Measurements from ENCODE around the gene CADPS2. TPM values are rescaled to one million over a fixed set of nuclear protein-coding genes. Genes with fewer than 3 reads are reported as not detected.
A peak's percentile ranks its signal among the peaks of the same experiment; 100 is the strongest.

The CADPS2 gene
- polyA plus RNA-seq, 1 donor: 15.1 TPM

DNA sequence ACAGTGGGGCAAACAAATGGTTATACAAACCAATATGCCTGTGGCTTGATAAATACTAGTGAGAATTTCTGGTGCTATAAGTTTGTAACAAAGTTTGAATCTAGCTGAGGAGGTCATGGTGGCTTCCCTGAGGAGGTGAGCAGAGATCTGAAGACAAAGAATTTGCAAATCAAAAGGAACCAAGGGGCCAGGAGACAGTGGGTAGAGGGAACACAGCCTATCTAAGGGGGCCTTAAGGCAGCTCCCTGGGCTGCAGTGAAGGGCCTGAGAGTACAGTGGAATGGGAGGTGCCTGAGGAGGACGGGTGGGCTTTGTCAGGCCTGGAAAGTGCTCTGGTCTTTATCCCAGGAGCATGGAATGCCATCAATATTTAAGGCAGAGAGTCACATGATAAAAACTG, 209.1 kb downstream of the CADPS2 start:
- H3K27ac ChIP-seq (ENCODE audit: low read length): no peak overlapping the region
- no peaks in the 10 kb centered on the region for H3K4me1 ChIP-seq (ENCODE audit: control insufficient read depth, insufficient read depth, low read length)
- WGBS (ENCODE audit: insufficient coverage, low lambda C conversion rate): 80% methylated on average over 1 of the region's 1 CpG
- no peaks in the 10 kb centered on the region for H3K36me3 ChIP-seq (ENCODE audit: control insufficient read depth, insufficient read depth, low read length)
- no peak overlapping the region for H3K4me3 ChIP-seq (ENCODE audit: low read length)
- peaks cover 6% of the 10 kb centered on the region for H3K9me3 ChIP-seq (ENCODE audit: control insufficient read depth, low read depth, low read length)
- DNase-seq: no peak
- no peaks in the 10 kb centered on the region for H3K27me3 ChIP-seq (ENCODE audit: control insufficient read depth, insufficient read depth, low read length)

DNA sequence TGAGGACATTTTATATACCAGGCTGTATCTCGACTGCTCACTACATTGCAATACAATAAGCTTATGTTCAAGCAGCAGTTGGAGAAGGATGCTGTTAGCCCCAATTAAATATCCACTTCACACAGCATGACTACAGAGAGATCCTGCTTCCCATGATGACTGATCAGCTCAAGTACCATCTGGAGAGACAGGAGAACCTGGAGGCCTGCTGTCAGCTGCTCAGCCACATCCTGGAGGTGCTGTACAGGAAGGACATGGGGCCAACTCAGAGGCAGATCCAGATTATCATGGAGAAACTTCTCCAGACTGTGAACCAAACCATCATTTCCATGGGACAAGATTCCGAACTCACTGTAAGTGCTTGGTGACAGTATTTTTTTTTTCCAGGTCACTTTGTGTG, 209.8 kb downstream of the CADPS2 start:
- no peaks in the 10 kb centered on the region for H3K27me3 ChIP-seq (ENCODE audit: control insufficient read depth, insufficient read depth, low read length)
- no peaks in the 10 kb centered on the region for H3K36me3 ChIP-seq (ENCODE audit: control insufficient read depth, insufficient read depth, low read length)
- peaks cover 6% of the 10 kb centered on the region for H3K9me3 ChIP-seq (ENCODE audit: control insufficient read depth, low read depth, low read length)
- DNase-seq: no peak
- H3K27ac ChIP-seq (ENCODE audit: low read length): no peak overlapping the region
- no peaks in the 10 kb centered on the region for H3K4me1 ChIP-seq (ENCODE audit: control insufficient read depth, insufficient read depth, low read length)
- no peak overlapping the region for H3K4me3 ChIP-seq (ENCODE audit: low read length)
- no CpG with 5 or more reads among the region's 2 CpGs for WGBS (ENCODE audit: insufficient coverage, low lambda C conversion rate)

DNA sequence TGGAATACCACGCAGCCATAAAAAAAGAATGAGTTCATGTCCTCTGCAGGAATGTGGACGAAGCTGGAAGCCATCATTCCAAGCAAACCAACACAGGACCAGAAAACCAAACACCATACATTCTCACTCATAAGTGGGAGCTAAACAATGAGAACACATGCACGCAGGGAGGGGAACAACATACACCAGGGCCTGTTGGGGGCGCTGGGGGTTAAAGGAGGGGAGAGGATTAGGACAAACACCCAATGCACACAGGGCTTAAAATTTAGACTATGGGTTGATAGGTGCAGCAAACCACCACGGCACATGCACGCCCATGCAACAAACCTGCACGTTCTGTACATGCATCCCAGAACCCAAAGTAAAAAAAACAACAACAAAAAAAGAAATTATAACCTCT, 210.6 kb downstream of the CADPS2 start:
- Histone ChIP-seq H3K9me3 (ENCODE audit: control insufficient read depth, low read depth, low read length) (peaks cover 6% of the 10 kb centered on the region), H3K27ac (ENCODE audit: low read length) (no peak overlapping the region), H3K4me3 (ENCODE audit: low read length) (no peak overlapping the region), H3K27me3 (ENCODE audit: control insufficient read depth, insufficient read depth, low read length) (no peaks in the 10 kb centered on the region), H3K4me1 (ENCODE audit: control insufficient read depth, insufficient read depth, low read length) (no peaks in the 10 kb centered on the region), H3K36me3 (ENCODE audit: control insufficient read depth, insufficient read depth, low read length) (no peaks in the 10 kb centered on the region)
- DNase-seq: no peak
- 95% methylated on average over 4 of the region's 7 CpGs for WGBS (ENCODE audit: insufficient coverage, low lambda C conversion rate)

GRCh38 chr7:122675011-122675410, 211.2 kb downstream of the CADPS2 start:
- Histone ChIP-seq H3K4me1 (ENCODE audit: control insufficient read depth, insufficient read depth, low read length) (no peaks in the 10 kb centered on the region), H3K27me3 (ENCODE audit: control insufficient read depth, insufficient read depth, low read length) (no peaks in the 10 kb centered on the region), H3K4me3 (ENCODE audit: low read length) (no peak overlapping the region), H3K9me3 (ENCODE audit: control insufficient read depth, low read depth, low read length) (peaks cover 6% of the 10 kb centered on the region), H3K36me3 (ENCODE audit: control insufficient read depth, insufficient read depth, low read length) (no peaks in the 10 kb centered on the region), H3K27ac (ENCODE audit: low read length) (no peak overlapping the region)
- WGBS (ENCODE audit: insufficient coverage, low lambda C conversion rate): 72% methylated on average over 2 of the region's 7 CpGs
- DNase-seq: no peak

GRCh38 chr7:122674502-122674901, 211.8 kb downstream of the CADPS2 start:
- H3K9me3 ChIP-seq (ENCODE audit: control insufficient read depth, low read depth, low read length): peaks cover 6% of the 10 kb centered on the region
- 100% methylated on average over 1 of the region's 4 CpGs for WGBS (ENCODE audit: insufficient coverage, low lambda C conversion rate)
- no peaks in the 10 kb centered on the region for H3K4me1 ChIP-seq (ENCODE audit: control insufficient read depth, insufficient read depth, low read length)
- no peak for DNase-seq
- no peak overlapping the region for H3K27ac ChIP-seq (ENCODE audit: low read length)
- H3K36me3 ChIP-seq (ENCODE audit: control insufficient read depth, insufficient read depth, low read length): no peaks in the 10 kb centered on the region
- H3K27me3 ChIP-seq (ENCODE audit: control insufficient read depth, insufficient read depth, low read length): no peaks in the 10 kb centered on the region
- no peak overlapping the region for H3K4me3 ChIP-seq (ENCODE audit: low read length)

DNA sequence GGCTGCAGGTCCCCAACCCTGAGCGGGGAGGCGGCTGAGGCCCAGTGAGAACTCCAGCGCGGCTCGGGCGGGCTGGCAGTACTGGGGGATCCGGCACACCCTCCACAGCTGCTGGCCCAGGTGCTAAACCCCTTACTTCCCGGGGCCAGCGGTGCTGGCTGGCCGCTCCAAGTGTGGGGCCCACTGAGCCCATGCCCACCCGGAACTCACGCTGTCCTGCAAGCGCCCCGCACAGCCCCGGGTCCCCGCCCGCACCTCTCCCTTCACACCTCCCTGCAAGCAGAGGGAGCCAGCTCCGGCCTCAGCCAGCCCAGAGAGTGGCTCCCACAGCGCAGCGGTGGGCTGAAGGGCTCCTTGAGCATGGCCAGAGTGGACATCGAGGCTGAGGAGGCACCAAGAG, 212.3 kb downstream of the CADPS2 start:
- H3K9me3 ChIP-seq (ENCODE audit: control insufficient read depth, low read depth, low read length): peaks cover 6% of the 10 kb centered on the region
- H3K36me3 ChIP-seq (ENCODE audit: control insufficient read depth, insufficient read depth, low read length): no peaks in the 10 kb centered on the region
- no peak for DNase-seq
- WGBS (ENCODE audit: insufficient coverage, low lambda C conversion rate): no CpG with 5 or more reads among the region's 21 CpGs
- H3K4me1 ChIP-seq (ENCODE audit: control insufficient read depth, insufficient read depth, low read length): no peaks in the 10 kb centered on the region
- H3K27me3 ChIP-seq (ENCODE audit: control insufficient read depth, insufficient read depth, low read length): no peaks in the 10 kb centered on the region
- H3K4me3 ChIP-seq (ENCODE audit: low read length): no peak overlapping the region
- no peak overlapping the region for H3K27ac ChIP-seq (ENCODE audit: low read length)

DNA sequence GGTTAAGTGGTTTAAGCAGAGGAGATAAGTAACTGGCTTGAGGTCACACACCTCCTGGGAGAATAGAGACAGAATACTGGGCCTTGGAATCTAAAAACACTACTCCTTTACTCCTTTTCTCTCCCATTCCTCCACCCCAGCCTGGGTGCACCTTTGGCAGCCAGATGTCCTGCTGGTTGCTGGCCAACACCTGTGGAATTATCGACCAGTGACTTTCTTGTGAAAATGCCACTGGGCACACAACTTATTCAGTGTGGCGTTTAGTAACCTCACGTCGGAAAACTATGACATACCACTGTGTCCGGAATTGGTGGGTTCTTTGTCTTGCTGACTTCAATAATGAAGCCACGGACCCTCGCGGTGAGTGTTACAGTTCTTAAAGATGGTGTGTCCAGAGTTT, 213.7 kb downstream of the CADPS2 start:
- Histone ChIP-seq H3K9me3 (ENCODE audit: control insufficient read depth, low read depth, low read length) (peaks cover 6% of the 10 kb centered on the region), H3K36me3 (ENCODE audit: control insufficient read depth, insufficient read depth, low read length) (no peaks in the 10 kb centered on the region), H3K27me3 (ENCODE audit: control insufficient read depth, insufficient read depth, low read length) (no peaks in the 10 kb centered on the region), H3K4me1 (ENCODE audit: control insufficient read depth, insufficient read depth, low read length) (no peaks in the 10 kb centered on the region), H3K4me3 (ENCODE audit: low read length) (no peak overlapping the region), H3K27ac (ENCODE audit: low read length) (no peak overlapping the region)
- WGBS (ENCODE audit: insufficient coverage, low lambda C conversion rate): no CpG with 5 or more reads among the region's 8 CpGs
- DNase-seq: no peak

DNA sequence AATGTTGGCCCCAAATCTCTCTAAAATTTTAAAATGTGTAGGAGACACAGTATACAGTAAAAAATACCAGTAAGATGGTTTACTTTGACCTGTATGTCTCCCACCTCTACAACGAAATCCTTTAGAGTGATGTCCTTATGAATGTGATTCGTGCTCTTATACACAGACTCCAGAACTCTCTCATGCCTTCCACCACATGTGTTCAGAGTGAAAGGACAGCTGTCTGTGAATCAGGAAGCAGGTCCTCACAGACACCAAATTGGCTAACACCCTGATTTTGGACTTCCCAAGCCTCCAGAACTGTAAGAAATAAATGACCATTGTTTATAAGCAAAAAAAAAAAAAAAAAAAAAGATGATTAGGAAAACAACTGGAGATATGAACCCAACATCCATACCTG, 222.5 kb downstream of the CADPS2 start:
- no CpG with 5 or more reads among the region's 2 CpGs for WGBS (ENCODE audit: insufficient coverage, low lambda C conversion rate)
- no peaks in the 10 kb centered on the region for H3K36me3 ChIP-seq (ENCODE audit: control insufficient read depth, insufficient read depth, low read length)
- no peak overlapping the region for H3K27ac ChIP-seq (ENCODE audit: low read length)

GRCh38 chr7:122658856-122659255, 227.4 kb downstream of the CADPS2 start:
- DNase-seq: no peak
- H3K27me3 ChIP-seq (ENCODE audit: control insufficient read depth, insufficient read depth, low read length): no peaks in the 10 kb centered on the region
- 80% methylated on average over 1 of the region's 2 CpGs for WGBS (ENCODE audit: insufficient coverage, low lambda C conversion rate)
- no peaks in the 10 kb centered on the region for H3K4me1 ChIP-seq (ENCODE audit: control insufficient read depth, insufficient read depth, low read length)
- H3K36me3 ChIP-seq (ENCODE audit: control insufficient read depth, insufficient read depth, low read length): no peaks in the 10 kb centered on the region
- no peaks in the 10 kb centered on the region for H3K9me3 ChIP-seq (ENCODE audit: control insufficient read depth, low read depth, low read length)
- no peak overlapping the region for H3K4me3 ChIP-seq (ENCODE audit: low read length)
- no peak overlapping the region for H3K27ac ChIP-seq (ENCODE audit: low read length)

More for the DNA sequence above, 222.5 kb downstream of the CADPS2 start:
- DNase-seq: no peak
- Histone ChIP-seq H3K4me1 (ENCODE audit: control insufficient read depth, insufficient read depth, low read length) (no peaks in the 10 kb centered on the region), H3K27me3 (ENCODE audit: control insufficient read depth, insufficient read depth, low read length) (no peaks in the 10 kb centered on the region), H3K9me3 (ENCODE audit: control insufficient read depth, low read depth, low read length) (no peaks in the 10 kb centered on the region), H3K4me3 (ENCODE audit: low read length) (no peak overlapping the region)

DNA sequence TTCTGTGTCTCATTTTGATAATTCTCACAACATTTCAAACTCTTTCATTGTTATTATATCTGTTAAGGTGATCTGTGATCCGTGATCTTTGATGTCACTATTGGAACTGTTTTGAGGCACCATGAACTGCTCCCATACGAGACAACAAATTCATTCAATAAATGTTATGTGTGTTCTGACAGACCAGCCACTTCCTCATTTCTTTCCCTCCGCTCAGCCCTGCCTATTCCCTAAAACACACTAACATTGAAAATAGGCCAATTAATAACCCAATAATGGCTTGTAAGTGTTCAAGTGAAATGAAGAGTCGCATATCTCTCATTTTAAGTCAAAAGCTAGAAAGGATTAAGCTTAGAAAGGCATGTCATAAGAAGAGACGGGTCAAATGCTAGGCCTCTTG, 232.6 kb downstream of the CADPS2 start:
- Histone ChIP-seq H3K27me3 (ENCODE audit: control insufficient read depth, insufficient read depth, low read length) (no peaks in the 10 kb centered on the region), H3K27ac (ENCODE audit: low read length) (no peak overlapping the region), H3K9me3 (ENCODE audit: control insufficient read depth, low read depth, low read length) (no peaks in the 10 kb centered on the region), H3K4me1 (ENCODE audit: control insufficient read depth, insufficient read depth, low read length) (no peaks in the 10 kb centered on the region), H3K36me3 (ENCODE audit: control insufficient read depth, insufficient read depth, low read length) (no peaks in the 10 kb centered on the region), H3K4me3 (ENCODE audit: low read length) (no peak overlapping the region)
- DNase-seq: no peak
- WGBS (ENCODE audit: insufficient coverage, low lambda C conversion rate): 100% methylated on average over 3 of the region's 5 CpGs

GRCh38 chr7:122652876-122653275, 233.4 kb downstream of the CADPS2 start:
- H3K4me3 ChIP-seq (ENCODE audit: low read length): no peak overlapping the region
- H3K4me1 ChIP-seq (ENCODE audit: control insufficient read depth, insufficient read depth, low read length): no peaks in the 10 kb centered on the region
- H3K9me3 ChIP-seq (ENCODE audit: control insufficient read depth, low read depth, low read length): no peaks in the 10 kb centered on the region
- no peaks in the 10 kb centered on the region for H3K36me3 ChIP-seq (ENCODE audit: control insufficient read depth, insufficient read depth, low read length)
- H3K27ac ChIP-seq (ENCODE audit: low read length): no peak overlapping the region
- DNase-seq: peak in 1 of 2 donors; percentile 8
- WGBS (ENCODE audit: insufficient coverage, low lambda C conversion rate): 40% methylated on average over 1 of the region's 4 CpGs
- no peaks in the 10 kb centered on the region for H3K27me3 ChIP-seq (ENCODE audit: control insufficient read depth, insufficient read depth, low read length)

Measured in large intestine (tissue), 3 donors.